ENCODE data around the gene PWWP2A. TPM values are rescaled to one million over a fixed set of nuclear protein-coding genes. Genes with fewer than 3 reads are reported as not detected.
A peak's percentile ranks its signal among the peaks of the same experiment; 100 is the strongest.

Gene PWWP2A
- total RNA-seq, 1 donor, result 26.8 TPM

- Histone ChIP-seq H3K4me1 (ENCODE audit: insufficient read depth, low read length) (peaks cover 54% of the 10 kb centered on the region), H3K79me2 (ENCODE audit: insufficient read depth, low read length) (no peaks in the 10 kb centered on the region), H3K9me3 (ENCODE audit: low read depth, low read length) (no peaks in the 10 kb centered on the region), H3K36me3 (ENCODE audit: insufficient read depth, low read length) (no peaks in the 10 kb centered on the region), H3K27ac (ENCODE audit: low read depth, low read length) (peak overlapping the region; percentile 96), H3K27me3 (ENCODE audit: insufficient read depth, low read length) (no peaks in the 10 kb centered on the region), H3K4me2 (ENCODE audit: insufficient read depth, low read length) (peak overlapping the region; percentile 83), H4K20me1 (ENCODE audit: insufficient read depth, low read length) (no peaks in the 10 kb centered on the region), H2AFZ (ENCODE audit: low read length) (peak overlapping the region; percentile 65), H3K4me3 (ENCODE audit: insufficient read depth, low read length) (no peak overlapping the region)
- TF ChIP-seq CTCF (IDR thresholded peaks at IDR 0.05; ENCODE audit: extremely low read depth, low read depth, low read length), result no peak
- no peak for DNase-seq (ENCODE audit: insufficient read length, low spot score, missing footprints)
These were observed 47.1 kb upstream of the PWWP2A start for GRCh38 chr5:160166069-160166972.

- Histone ChIP-seq H3K27ac (ENCODE audit: low read depth, low read length) (peak overlapping the region; percentile 96), H3K36me3 (ENCODE audit: insufficient read depth, low read length) (no peaks in the 10 kb centered on the region), H3K27me3 (ENCODE audit: insufficient read depth, low read length) (no peaks in the 10 kb centered on the region), H2AFZ (ENCODE audit: low read length) (peak overlapping the region; percentile 86), H3K4me3 (ENCODE audit: insufficient read depth, low read length) (peak overlapping the region; percentile 48), H3K4me1 (ENCODE audit: insufficient read depth, low read length) (peaks cover 59% of the 10 kb centered on the region), H3K9me3 (ENCODE audit: low read depth, low read length) (no peaks in the 10 kb centered on the region), H4K20me1 (ENCODE audit: insufficient read depth, low read length) (no peaks in the 10 kb centered on the region), H3K79me2 (ENCODE audit: insufficient read depth, low read length) (no peaks in the 10 kb centered on the region), H3K4me2 (ENCODE audit: insufficient read depth, low read length) (peak overlapping the region; percentile 83)
- DNase-seq (ENCODE audit: insufficient read length, low spot score, missing footprints), result peak; percentile 95
- TF ChIP-seq CTCF (IDR thresholded peaks at IDR 0.05; ENCODE audit: extremely low read depth, low read depth, low read length), result no peak
These were observed 46.2 kb upstream of the PWWP2A start for GRCh38 chr5:160165137-160166068.

DNA sequence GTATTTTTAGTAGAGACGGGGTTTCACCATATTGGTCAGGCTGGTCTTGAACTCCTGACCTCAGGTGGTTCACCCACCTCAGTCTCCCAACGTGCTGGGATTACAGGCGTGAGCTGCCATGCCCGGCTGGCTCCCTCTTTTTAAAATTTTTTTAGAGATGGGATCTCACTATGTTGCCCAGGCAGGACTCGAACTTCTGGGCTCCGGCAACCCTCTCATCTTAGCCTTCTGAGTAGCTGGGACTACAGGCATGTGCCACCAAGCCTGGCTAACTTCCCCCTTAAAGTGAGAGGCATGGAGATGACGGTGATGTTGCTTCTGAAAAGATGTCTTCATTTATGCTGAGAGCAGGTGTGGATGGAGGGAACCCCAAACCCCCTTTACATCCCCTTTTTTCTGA, 43.7 kb upstream of the PWWP2A start:
- DNase-seq (ENCODE audit: insufficient read length, low spot score, missing footprints), result no peak
- no peak for TF ChIP-seq CTCF (IDR thresholded peaks at IDR 0.05; ENCODE audit: extremely low read depth, low read depth, low read length)
- Histone ChIP-seq H3K36me3 (ENCODE audit: insufficient read depth, low read length) (no peaks in the 10 kb centered on the region), H4K20me1 (ENCODE audit: insufficient read depth, low read length) (no peaks in the 10 kb centered on the region), H2AFZ (ENCODE audit: low read length) (no peak overlapping the region), H3K27ac (ENCODE audit: low read depth, low read length) (no peak overlapping the region), H3K79me2 (ENCODE audit: insufficient read depth, low read length) (no peaks in the 10 kb centered on the region), H3K4me1 (ENCODE audit: insufficient read depth, low read length) (peaks cover 50% of the 10 kb centered on the region), H3K9me3 (ENCODE audit: low read depth, low read length) (no peaks in the 10 kb centered on the region), H3K4me2 (ENCODE audit: insufficient read depth, low read length) (no peak overlapping the region), H3K4me3 (ENCODE audit: insufficient read depth, low read length) (no peak overlapping the region), H3K27me3 (ENCODE audit: insufficient read depth, low read length) (no peaks in the 10 kb centered on the region)
